ENCODE data around the gene ATG7. TPM values are rescaled to one million over a fixed set of nuclear protein-coding genes. Genes with fewer than 3 reads are reported as not detected.
A peak's percentile ranks its signal among the peaks of the same experiment; 100 is the strongest.
"Not testable (repeated sequence)": the region's sequence is repeated elsewhere in the genome, so short reads cannot be mapped to it uniquely, and the experiment has no call there.

The ATG7 gene
- total RNA-seq, 1 experiment from 2014 or later, result 55.1 TPM

DNA sequence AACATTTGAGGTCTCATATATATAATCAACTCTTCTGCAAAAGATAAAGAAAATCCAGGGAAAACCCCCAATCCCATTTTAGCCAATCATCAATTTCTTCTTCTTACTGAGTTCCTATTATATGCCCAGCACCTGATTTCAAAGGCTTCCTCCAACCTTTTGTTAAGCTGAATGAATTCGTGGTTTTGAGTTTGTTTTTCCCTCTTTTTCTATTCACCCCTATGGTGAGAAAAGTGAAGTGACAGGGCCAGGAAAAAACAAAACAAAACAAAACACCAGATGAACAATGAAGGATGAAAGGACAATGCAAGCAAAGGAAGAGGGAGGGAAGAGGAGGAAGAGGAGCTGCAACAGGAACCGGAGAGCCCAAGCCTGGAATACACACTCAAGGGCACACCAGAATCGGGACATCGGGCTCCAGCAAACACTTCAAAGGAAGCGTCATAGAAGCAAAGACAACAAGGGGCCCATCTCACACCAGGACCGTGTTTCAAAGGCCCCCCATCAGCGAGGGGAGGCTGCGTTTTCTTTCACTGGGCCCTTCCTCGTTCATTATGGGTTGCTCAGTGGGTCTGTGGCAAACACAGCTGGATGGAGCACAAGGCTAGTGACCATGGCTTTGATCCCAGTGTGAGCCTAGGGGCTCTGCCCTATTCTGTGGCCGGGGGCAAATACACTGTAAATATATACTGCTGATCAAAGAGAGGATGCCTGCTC, 321.3 kb downstream of the ATG7 start:
- DNase-seq (ENCODE audit: low read depth), result no peak
- in situ Hi-C loops (cut with HindIII; ENCODE audit: low pct_unique_long_range_greater_than_20kb, low sequenced_read_pairs), result no loop called here

DNA sequence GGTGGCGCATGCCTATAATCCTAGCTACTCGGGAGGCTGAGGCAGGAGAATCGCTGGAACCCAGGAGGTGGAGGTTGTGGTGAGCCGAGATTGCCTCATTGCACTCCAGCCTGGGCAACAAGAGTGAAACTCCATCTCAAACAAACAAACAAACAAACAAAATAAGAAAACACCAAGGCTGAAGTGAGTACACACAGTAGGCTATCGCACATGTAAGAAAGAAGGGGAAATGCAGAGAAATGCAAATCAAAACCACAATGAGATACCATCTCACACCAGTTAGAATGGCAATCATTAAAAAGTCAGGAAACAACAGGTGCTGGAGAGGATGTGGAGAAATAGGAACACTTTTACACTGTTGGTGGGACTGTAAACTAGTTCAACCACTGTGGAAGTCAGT, 322.8 kb downstream of the ATG7 start:
- DNase-seq (ENCODE audit: low read depth); in situ Hi-C loops (cut with HindIII; ENCODE audit: low pct_unique_long_range_greater_than_20kb, low sequenced_read_pairs): not testable (repeated sequence)

DNA sequence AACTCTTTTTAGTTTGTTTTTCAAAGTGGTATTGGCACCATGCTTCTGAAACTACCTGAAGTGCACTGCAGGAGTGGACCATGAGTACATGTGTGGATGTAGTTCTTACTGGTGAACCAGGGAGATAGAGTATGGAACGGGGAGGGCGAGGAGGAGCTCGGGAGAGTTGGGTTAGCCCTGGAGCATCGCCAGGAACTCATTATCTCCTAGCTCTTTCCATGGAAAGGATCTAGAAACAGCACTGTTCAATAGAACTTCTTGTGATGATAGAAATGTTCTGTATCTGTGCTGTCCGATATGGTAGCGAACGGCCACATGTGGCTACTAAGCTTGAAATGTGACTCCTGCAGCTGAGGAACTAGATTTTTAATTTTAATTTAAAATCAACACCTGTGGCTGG, 324.2 kb downstream of the ATG7 start:
- in situ Hi-C loops (cut with HindIII; ENCODE audit: low pct_unique_long_range_greater_than_20kb, low sequenced_read_pairs), result no loop called here
- DNase-seq (ENCODE audit: low read depth), result no peak

DNA sequence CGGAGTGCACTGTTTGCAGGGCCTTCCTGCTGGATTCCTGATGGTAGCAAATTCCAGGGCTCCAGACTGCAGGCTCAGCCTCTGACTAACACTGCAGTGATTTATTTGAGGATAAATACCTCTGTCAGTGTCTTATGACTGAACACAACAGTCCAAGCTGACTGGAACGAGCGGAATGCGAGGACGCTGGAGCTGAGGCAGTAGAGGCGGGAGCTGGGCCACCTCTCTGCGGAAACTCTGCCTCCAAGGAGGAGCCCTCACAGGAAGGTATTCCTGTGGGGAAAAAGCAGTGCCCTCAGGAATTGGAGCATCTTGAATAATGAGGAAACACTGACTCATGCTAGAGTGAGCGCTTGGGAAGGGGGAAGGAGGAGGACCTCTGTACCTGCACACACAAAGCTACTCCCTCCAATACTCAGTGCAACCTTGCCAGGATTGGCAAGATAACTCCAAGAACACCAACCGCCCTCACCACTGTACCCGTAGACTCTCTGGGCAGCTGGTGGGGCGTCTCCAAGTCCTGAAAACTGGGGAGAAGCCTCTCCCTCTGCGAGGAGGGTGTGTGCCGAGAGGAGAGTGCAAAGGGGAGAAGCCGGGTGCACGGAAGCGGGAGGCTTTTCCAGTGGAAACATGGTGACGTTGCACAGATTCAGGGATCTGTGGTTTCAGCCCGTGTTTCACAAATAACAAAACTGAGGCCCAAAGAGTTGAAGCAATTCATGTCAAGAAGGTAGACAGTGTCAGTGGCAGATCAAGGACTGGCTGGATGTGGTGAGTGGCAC, 328.5 kb downstream of the ATG7 start:
- DNase-seq (ENCODE audit: low read depth), result peak; percentile 94
- in situ Hi-C loops (cut with HindIII; ENCODE audit: low pct_unique_long_range_greater_than_20kb, low sequenced_read_pairs), result no loop called here

DNA sequence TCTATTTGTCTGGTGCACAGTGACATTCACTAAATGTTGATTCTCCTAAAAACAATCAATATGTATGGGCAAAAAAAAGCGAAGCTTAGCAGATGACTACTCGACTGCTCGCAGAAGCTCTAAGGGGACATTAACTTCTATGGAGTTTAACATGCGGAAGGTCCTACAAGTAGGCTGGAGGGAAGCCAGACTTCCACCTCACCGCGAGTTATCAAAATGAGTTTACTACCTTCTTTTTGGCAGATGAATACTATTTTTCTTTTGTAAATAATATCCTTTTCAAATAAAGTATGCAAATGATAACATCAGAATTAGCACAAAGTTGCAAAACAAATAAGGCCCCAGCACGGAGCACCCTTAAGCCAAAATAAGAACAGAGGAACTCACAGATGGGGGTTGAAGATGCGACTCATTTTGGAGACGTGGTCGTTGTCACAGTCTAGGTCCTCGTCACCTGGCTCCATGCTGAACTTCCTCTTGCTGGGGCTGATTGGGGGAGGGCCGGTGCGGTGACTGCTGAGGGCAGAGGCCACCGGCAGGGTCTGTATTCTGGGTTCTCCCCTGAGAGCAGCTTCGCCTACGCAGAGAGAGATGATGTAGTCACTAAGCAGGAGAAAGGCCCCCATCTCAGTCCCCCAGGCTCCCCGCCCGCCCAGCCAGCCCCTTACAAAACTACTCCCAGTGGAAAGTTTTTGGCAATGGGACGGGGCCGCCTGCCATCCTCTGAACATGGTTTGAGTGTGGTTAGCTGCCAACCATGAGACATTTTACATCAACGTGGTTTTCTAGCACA, 329.4 kb downstream of the ATG7 start:
- in situ Hi-C loops (cut with HindIII; ENCODE audit: low pct_unique_long_range_greater_than_20kb, low sequenced_read_pairs), result no loop called here
- DNase-seq (ENCODE audit: low read depth), result no peak

DNA sequence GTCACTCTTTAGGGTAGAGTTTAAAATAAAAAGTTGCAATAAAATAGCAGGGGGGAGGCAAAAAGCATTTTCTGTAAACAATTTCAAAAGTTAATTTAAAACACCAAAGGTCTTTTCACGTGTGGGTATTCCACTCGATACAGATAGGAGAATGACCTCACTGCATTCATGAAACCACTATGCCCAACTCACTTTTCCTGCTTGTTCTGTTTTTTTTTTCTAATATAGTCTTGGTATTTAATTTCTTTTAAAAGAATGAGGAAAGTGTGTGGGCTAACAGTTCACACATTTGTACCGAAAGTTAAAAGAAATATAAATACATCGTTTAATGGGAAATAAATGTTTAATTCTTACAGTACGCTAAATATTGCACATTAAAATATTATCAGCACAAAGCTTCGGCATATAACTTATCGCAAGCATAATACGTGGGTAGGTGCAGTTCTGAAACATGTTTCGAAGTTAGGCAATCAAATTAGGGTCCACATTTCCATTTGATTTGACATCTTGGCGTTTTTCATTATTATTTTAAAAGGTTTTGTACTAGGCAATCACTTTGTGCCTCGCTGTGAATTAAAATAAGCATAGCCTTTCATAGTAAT, 330.1 kb downstream of the ATG7 start:
- in situ Hi-C loops (cut with HindIII; ENCODE audit: low pct_unique_long_range_greater_than_20kb, low sequenced_read_pairs), result no loop called here
- no peak for DNase-seq (ENCODE audit: low read depth)

DNA sequence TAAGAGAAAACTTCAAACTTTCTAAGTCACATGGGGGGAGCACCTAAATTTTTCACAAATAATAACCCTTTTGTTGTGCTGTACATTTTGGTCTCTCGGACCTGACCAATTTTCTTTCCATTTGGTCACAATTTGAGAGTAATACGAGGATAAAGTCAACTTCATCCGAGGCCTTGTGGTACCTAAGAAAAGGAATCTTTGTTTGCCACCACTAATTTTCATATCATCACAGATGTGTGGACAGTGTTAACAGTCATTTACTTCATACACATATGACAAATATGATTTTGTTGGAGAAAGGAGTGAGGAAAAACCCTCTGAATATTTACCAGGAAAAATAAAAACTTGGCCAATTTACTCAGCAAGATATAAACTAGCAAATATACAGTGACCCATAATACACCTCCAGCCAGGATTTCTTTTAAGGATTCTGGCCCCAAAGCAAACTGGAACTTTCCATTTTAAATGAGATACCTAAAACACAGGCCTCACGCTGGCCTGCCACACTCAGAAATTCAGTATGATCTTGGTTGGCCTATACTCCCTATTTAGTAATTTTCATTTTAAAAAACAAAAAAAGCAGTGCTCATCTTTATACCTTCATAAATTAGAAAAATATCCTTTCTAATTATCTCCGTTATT, 330.8 kb downstream of the ATG7 start:
- no peak for DNase-seq (ENCODE audit: low read depth)
- in situ Hi-C loops (cut with HindIII; ENCODE audit: low pct_unique_long_range_greater_than_20kb, low sequenced_read_pairs), result no loop called here

DNA sequence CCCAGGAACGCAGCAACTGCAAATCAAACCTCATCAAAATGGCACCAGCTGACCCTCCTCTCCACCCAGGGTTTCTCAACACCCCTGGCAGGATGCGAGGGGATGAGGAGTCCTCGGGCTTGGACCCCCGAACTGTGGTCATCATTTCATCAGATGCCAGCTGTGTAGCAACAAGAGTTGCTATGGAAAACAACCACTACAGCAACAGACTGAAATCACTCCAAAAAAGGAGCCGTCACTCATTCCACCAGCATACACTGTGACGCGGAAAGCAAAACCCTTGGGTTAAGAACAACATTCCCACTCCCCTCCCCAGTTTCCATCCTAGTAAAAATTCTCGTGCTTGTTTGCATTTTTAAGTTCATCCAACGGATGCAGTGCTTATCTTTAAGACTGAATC, 331.4 kb downstream of the ATG7 start:
- in situ Hi-C loops (cut with HindIII; ENCODE audit: low pct_unique_long_range_greater_than_20kb, low sequenced_read_pairs), result no loop called here
- DNase-seq (ENCODE audit: low read depth), result no peak

DNA sequence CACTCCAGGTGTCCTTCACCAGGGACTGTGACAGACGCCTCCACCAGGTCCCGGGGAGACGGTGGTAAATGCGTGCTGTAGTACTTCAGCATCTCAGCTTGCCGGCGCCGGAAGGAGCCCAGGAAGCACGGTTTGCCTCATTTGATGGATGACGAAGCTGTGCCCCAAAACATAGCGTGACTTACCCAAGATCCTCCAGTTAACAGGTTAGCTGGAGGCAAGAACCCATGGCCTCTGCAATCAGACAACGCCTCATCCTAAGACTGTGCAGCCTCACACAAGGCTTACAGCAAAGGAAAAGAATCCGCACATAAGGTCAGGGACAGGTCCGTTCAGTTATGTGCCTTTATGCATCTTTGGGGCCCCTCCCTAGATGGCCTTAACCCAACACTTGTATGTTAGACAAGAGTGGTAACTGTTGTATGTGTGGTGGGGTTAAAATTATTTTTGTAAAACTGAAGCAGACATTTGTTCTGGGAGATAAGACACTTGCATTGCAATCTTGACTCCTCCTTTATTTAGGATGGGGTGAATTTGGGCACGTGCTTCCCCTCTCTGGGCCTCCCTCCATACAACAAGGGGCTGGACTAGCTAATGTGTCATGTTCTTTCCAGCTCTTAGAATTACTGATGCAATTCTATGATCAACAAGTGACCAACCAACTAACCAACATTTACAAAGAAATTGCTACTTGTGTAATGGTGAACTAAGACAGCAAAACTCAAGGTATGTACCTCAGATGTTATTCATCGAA, 332.1 kb downstream of the ATG7 start:
- DNase-seq (ENCODE audit: low read depth), result no peak
- in situ Hi-C loops (cut with HindIII; ENCODE audit: low pct_unique_long_range_greater_than_20kb, low sequenced_read_pairs), result no loop called here

DNA sequence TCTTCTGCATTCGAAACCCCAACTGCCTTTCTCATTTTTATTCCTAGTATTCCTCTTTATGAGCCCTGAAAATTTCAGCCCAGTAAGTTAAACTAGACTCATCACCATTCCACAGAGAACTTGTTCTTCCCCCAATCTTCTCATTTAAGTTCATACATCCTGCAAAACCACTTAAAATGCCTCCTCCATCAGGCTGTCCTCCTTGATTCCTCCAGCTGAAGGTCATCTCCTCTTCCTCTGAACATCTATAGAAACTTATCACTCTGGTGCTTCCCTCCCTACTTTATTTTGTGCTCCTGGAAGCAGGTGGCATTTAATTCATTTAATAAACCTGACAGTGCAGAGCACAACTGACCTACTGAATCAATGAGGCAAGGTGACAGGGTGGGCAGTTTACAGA, 333.2 kb downstream of the ATG7 start:
- in situ Hi-C loops (cut with HindIII; ENCODE audit: low pct_unique_long_range_greater_than_20kb, low sequenced_read_pairs), result no loop called here
- no peak for DNase-seq (ENCODE audit: low read depth)

DNA sequence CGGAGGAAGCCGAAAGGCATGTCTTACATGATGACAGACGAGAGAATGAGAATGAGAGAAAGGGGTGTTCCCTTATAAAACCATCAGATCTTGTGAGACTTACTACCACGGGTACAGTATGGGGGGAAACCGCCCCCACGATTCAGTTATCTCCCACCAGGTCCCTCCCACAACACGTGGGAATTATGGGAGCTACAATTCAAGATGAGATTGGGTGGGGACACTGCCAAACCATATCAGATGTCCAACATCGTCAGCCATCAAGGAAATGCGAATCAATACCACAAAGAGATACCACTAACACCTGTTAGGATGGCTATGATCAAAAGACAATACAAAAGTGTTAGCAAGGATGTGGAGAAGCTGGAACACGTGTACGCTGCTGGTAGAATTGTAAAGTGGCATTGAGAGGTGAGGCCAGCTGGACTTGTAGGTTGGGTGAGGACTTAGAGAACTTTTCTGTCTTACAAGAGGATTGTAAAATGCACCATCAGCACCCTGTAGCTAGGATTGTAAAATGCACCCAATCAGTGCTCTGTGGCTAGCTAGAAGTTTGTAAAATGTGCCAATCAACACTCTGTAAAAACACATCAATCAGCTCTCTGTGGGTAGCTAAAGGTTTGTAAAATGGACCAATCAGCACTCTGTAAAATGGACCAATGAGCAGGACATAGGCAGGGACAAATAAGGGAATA, 334.0 kb downstream of the ATG7 start:
- in situ Hi-C loops (cut with HindIII; ENCODE audit: low pct_unique_long_range_greater_than_20kb, low sequenced_read_pairs), result no loop called here
- no peak for DNase-seq (ENCODE audit: low read depth)

DNA sequence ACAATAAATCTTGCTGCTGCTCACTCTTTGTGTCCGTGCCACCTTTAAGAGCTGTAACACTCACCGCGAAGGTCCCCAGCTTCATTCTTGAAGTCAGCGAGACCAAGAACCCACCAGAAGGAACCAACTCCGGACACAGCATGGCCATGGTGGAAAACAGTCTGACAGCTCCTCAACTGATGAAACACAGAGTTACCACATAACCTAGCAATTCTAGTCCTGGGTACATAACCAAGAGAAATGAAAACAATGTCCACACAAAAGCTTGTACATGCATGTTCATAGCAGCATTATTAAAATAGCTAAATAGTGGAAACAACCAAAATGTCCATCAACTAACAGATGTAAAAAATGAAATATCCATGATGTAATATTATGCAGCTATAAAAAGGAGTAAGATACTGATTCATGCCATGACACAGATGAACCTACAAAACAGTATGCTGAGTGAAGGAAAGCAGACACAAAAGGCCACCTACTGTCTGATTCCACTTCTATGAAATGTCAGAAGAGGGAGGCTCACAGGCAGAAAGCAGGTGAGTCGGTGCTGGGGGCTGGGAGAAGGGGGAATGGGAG, 334.8 kb downstream of the ATG7 start:
- DNase-seq (ENCODE audit: low read depth), result no peak
- in situ Hi-C loops (cut with HindIII; ENCODE audit: low pct_unique_long_range_greater_than_20kb, low sequenced_read_pairs), result no loop called here

Other genes with a start within 250 kb of the ATG7 start
- gene HRH1, start 117.9 kb upstream of the ATG7 start, total RNA-seq (2014; rRNA removed; shearing (Covaris generic); ENCODE audit: low replicate concordance), result 6.4 and 9.4 TPM in 2 replicates